ENCODE measurements around the gene FAM174A.

FAM174A gene

GRCh38 chr5:100535060-100536005 is at the start of gene FAM174A:
TSS of gene FAM174A (plus strand) at chr5:100535374. CDS start at chr5:100535531, 157 bp downstream.
- peak; percentile 93 for DNase-seq

DNA sequence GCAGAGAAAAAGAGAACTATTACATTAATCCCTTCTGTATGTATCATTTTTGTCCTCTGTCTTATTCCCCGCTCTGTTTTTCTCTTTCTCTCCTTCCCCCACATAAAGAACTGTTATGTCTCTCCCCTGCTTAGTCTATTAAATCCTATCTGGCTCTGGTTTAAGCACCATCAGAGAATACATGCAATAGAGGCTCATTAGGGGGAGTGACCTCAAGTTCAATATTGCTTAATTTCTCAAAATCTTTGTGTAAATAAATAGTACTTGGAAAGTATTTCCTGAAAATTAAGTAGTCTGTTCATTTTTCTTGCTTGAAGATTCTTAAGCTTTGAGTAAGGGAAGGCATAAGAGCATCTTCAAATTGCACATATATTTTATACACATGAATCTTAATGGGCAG is 41.2 kb upstream of the FAM174A start:
- DNase-seq = no peak

GRCh38 chr5:100496296-100496695 is 38.9 kb upstream of the FAM174A start:
- no peak for DNase-seq

DNA sequence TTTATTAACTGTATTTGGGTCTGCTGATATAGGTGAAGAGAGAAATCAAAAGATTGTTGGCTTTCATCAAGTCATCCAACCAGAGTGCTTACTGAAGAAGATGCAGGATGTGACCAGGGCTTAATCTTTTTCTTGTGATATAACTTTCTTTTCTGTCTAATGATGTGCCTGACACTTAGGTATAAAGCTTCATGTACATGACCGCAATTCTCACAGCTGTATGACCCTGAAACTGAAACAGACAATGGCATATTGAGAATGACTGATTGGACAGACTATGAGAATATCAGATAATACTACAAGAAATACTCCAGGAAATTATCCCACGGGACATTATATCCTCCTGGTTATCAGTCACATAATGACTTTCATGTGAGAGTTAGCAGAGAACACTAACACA is 32.5 kb upstream of the FAM174A start:
- no peak for DNase-seq

DNA sequence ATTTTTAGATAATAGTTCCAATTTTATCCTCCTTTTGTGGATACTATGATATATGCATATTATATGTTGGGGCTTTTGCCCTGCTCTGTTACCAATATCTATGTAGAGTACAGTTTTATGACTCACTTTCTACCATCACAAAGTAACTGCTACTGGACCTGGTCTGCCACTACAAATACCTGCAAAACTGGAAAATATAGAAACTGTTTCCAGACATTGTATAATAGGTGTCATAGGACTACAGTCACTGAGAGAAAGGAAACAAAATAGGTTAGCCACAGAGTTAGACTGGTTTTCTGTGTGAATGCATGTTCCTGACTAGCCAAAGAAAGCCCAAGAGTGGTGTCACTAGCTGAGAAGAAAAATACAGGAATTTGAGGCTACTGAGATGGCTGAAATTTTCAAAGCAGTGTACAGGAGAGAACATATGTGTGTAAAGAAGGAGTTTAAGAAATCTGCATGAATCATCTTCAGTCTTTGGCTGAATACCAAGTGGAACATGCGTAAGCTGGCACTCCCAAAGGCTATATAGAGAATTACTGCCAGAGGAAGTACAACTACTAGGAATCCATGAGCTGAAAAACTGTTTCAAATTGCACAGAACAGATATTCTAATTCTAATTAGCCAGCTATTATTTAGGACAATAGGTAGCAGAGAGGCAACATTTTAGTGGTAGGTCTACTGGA is 29.0 kb upstream of the FAM174A start:
- DNase-seq = no peak

DNA sequence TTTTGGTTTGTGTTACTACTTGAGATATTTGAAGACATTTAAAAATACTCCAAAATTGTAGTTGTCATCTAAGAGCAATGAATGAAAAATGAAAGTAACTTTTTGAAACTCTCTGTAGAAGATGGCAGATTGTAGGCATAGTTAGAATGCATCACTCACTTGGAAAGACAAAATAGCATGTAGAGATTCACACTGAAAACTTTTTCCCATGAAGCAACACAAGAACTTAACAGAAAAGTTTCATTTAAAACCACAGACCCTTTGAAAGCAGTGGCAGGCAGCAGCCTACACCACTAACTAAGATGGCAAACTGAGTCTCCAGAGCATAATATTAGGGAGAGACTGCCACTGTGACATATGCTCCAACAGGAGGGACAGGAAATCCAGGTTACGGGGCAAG is 18.9 kb upstream of the FAM174A start:
- no peak for DNase-seq

- no peak for DNase-seq
Observed at GRCh38 chr5:100517301-100517974, 17.7 kb upstream of the FAM174A start.

DNA sequence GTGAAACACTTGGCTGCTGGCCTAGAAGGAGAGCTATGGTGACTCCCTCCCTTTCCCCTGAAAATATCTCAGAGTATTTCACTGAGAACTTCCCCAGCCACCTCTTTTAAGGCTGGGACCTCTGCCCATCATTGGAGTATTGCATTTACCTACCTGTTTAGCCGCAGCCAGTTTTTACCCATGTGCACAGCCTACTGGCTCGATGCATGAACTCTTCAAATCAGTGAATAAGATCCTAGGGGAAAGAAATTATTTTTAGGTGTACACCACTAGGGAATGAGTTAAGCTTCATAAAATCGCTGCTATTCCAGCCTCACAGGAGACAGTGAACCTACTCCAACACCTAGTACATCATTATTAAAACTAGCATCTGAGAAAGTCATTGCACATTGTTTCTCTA is 16.8 kb upstream of the FAM174A start:
- DNase-seq = no peak

DNA sequence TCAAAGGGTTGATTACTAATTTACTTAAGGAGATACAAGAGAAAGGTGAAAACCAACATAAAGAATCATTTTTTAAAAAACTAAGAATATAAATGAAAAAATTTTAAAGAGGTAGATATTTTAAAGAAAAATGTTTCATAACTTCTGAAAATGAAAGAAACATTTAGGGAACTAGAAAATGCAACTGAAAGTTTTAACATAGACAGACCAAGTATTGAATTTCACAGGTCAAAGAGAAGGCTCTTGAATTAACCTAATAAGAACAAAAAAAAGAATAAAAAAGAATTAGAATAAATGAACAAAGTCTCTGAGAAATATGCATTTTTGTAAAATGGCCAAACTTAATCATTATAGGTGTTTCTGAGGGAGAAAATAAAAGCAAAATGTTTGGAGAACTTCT is 16.1 kb upstream of the FAM174A start:
- no peak for DNase-seq

DNA sequence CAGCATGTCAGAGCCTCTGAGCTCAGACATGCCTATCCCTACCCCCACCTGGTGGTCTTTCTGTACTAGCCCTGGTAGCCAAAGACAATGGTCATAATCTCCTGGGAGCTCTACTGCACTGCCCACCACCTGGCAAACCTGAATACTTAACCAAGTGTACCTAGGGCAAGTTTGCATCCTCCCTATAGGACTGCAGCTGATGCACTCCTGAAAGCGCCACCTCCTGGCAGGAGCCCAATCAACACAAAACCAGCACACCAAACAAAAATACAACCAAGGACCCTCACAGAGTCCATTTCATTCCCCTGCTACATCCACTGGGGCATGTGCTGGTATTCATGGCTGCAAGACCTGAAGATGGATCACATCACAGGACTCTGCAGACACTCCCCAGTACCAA is 14.8 kb upstream of the FAM174A start:
- DNase-seq = no peak

DNA sequence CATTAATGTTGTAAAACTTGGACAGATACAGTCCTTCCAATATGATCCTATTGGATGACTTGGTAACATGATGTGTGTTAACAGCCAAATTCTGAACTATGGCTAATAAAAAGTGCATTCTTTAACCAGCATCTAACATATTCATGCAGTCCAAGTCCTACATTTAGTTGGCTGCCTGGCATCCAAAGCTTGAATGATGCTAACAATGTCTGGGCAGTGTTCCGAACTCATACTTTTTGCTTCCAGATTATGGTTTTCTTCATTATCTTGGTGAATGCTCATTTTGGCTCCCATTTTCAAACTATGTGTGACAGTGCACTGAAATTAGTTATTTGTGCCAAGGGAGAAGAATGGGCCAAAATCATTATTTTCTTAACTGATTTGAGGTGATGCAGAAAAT is 2.8 kb downstream of the FAM174A start:
- no peak for DNase-seq

GRCh38 chr5:100539519-100539918 is 4.3 kb downstream of the FAM174A start:
- no peak for DNase-seq

DNA sequence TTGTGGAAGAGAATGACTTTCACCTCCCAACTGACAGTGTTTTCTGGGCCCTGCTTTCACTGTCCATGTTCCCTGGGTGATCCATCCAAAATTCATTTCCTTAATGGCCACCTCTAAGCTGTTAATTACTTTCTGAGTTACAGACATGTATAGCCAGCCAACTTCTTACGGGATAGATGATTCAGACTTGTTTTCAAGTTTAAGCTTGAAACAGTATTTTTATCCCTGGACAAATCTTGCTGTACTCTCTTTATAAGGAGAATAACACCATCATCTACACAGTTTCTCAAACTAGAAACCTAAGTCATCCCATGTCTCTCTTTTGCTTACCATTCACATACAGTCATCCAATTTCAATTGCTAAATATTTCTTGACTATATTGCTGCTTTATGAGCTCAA is 6.9 kb downstream of the FAM174A start:
- no peak for DNase-seq

GRCh38 chr5:100546001-100546400 is 10.8 kb downstream of the FAM174A start:
- no peak for DNase-seq

GRCh38 chr5:100550531-100551051 is 15.4 kb downstream of the FAM174A start:
- no peak for DNase-seq

- DNase-seq = no peak
Observed at GRCh38 chr5:100551183-100551582, 16.0 kb downstream of the FAM174A start.

- no peak for DNase-seq
Observed at GRCh38 chr5:100553209-100553608, 18.0 kb downstream of the FAM174A start.

GRCh38 chr5:100560860-100561259 is 25.7 kb downstream of the FAM174A start:
- DNase-seq = no peak

DNA sequence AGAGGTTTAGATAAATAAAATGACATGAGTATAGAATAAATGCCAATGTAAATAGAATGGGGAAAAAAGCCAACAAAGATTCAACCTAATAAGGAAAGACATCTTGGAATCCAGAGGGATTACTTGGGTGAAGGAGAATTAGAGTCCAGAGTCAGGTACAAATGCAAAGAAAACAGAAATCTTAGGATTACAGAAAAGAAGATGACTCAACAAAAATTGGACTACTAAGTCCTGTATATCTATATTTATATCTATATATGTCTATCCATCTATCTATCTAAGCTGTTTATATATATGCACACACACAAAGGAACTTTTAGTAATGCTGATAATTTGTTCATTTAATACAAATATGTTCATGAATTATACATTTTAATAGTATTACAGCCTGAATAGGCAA is 27.6 kb downstream of the FAM174A start:
- no peak for DNase-seq

DNA sequence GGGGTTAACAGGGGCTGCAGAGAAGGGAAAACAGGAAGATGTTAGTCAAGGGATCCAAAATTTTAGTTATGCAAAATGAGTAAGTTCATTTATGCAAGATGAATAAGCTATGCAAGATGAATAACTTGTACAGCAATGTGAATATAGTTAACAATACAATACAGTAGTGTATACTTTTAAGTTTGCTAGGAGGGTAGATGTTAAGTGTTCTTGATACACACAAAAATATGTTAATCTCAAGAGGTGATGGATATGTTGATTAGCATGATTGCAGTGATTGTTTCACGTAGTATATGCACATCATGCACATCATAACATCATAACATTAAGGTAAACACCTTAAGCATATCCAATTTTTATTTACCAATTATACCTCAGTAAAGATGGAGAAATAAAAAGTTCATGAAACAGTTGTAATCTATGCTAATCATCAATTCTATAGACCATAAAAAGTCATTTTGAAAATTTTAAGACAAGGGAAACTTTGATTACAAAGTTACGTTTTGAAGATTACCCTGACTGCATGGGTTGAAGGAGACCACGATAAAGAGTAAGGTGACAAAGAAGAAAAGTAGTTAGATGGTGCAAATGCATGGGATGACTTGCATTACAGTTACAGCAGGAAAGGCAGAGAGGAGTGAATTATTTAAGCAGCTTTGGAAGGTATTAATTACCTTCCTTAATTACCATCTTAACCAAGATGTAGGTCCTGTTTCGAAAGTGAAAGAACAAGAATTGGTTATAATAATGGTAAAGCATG is 31.4 kb downstream of the FAM174A start:
- no peak for DNase-seq

DNA sequence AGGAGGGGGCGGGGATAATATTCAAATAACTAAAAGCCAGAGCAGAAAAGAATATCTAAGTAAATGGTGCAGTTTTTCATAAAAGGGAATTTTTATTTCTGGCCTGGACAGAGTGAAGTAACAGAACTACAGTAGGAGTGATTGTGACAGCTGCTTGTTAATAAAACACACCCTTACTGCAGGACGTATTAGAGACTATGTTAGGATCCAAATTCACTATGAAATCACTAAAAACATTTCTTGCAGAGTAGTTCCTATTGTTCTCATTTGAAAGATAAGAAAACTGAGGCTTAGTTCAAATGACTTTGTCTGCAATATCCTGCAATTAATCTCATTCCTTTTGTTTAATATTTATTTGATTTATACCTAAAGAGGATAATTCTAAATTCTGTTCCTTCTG is 39.5 kb downstream of the FAM174A start:
- DNase-seq = no peak

DNA sequence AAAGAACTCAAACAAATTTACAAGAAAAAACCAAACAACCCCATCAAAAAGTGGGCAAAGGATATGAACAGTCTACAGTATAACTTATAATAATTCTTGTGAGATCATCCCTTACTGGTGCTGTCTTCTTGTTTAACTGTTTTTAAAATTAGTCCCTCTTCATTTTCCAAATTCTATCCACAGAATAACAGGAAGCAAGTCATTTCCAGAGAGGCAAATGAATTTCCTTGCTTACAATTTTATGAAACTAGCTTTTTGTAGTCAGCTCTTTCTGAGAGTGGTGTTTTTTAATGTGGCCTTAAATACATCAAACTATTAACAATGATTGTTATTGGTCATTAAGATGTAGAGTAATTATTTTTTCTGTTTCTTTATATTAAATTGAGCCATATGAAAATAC is 40.6 kb downstream of the FAM174A start:
- no peak for DNase-seq
